Osteoblast (primary cell): Measurements from ENCODE around the gene INPP4A. TPM values are rescaled to one million over a fixed set of nuclear protein-coding genes. Genes with fewer than 3 reads are reported as not detected.
A peak's percentile ranks its signal among the peaks of the same experiment; 100 is the strongest.

ENCODE experiments used
- DNase-seq: peaks from one replicate; pipeline ENCODE4 v3.0.0; 2011; ENCODE audit warnings: low spot score, mixed read lengths; ENCODE audit not compliant: insufficient read length; ENCODE audit errors: missing footprints
- H2AFZ ChIP-seq: 2 replicates; pipeline ENCODE4 v1.6.0; 2011; ENCODE audit warnings: mild to moderate bottlenecking, low read length
- H3K27ac ChIP-seq: 2 replicates; pipeline ENCODE4 v1.5.1; 2011; ENCODE audit warnings: mild to moderate bottlenecking, low read depth, low read length, moderate library complexity
- H3K27me3 ChIP-seq: 2 replicates; pipeline ENCODE4 v1.6.0; 2012; ENCODE audit warnings: mild to moderate bottlenecking, control low read depth, inconsistent platforms, low read length, moderate library complexity; ENCODE audit not compliant: insufficient read depth
- H3K36me3 ChIP-seq: 2 replicates; pipeline ENCODE4 v1.5.1; 2011; ENCODE audit warnings: mild to moderate bottlenecking, low read length, control low read depth, moderate library complexity; ENCODE audit not compliant: insufficient read depth
- H3K4me1 ChIP-seq: 2 replicates; pipeline ENCODE4 v1.5.1; 2011; ENCODE audit warnings: mild to moderate bottlenecking, low read length, control low read depth, moderate library complexity; ENCODE audit not compliant: insufficient read depth
- H3K4me2 ChIP-seq: 2 replicates; pipeline ENCODE4 v1.6.0; 2011; ENCODE audit warnings: mild to moderate bottlenecking, low read length; ENCODE audit not compliant: insufficient read depth
- H3K4me3 ChIP-seq: fragments of 200-600 bp; sonication (generic); 3 replicates; pipeline ENCODE4 v1.5.1; 2012; ENCODE audit warnings: mild to moderate bottlenecking, low read length, inconsistent platforms; ENCODE audit not compliant: insufficient read depth
- H3K79me2 ChIP-seq: 2 replicates; pipeline ENCODE4 v1.6.0; 2012; ENCODE audit warnings: mild to moderate bottlenecking, low read length, control low read depth, inconsistent platforms; ENCODE audit not compliant: insufficient read depth
- H3K9me3 ChIP-seq: 2 replicates; pipeline ENCODE4 v1.5.1; 2011; ENCODE audit warnings: low read depth, low read length, control low read depth
- H4K20me1 ChIP-seq: 2 replicates; pipeline ENCODE4 v1.6.0; 2012; ENCODE audit warnings: mild to moderate bottlenecking, low read length, control low read depth; ENCODE audit not compliant: insufficient read depth
- CTCF ChIP-seq: IDR thresholded peaks from 2 replicates; pipeline ENCODE4 v1.5.1; 2011; ENCODE audit warnings: mild to moderate bottlenecking, low read depth, low read length, moderate library complexity; ENCODE audit errors: extremely low read depth
- total RNA-seq: library from RNA; depleted of rRNA; stranded (reverse); fragments of >200 nt; gene quantifications from 2 replicates; pipeline ENCODE4 v1.2.3, GENCODE V29; 2012

INPP4A gene
- total RNA-seq, 1 donor = 25.7 TPM

GRCh38 chr2:98507891-98508708 lies 63.4 kb downstream of the INPP4A start:
- peaks cover 10% of the 10 kb centered on the region for H4K20me1 ChIP-seq
- TF ChIP-seq CTCF = no peak
- H3K4me3 ChIP-seq = no peak overlapping the region
- H3K4me1 ChIP-seq = peaks cover 33% of the 10 kb centered on the region
- H3K36me3 ChIP-seq = no peaks in the 10 kb centered on the region
- peak overlapping the region; percentile 75 for H3K27ac ChIP-seq
- H3K4me2 ChIP-seq = peak overlapping the region; percentile 39
- no peak for DNase-seq
- H3K27me3 ChIP-seq = no peaks in the 10 kb centered on the region
- peak overlapping the region; percentile 0 for H2AFZ ChIP-seq
- H3K79me2 ChIP-seq = peaks cover 2% of the 10 kb centered on the region
- no peaks in the 10 kb centered on the region for H3K9me3 ChIP-seq

GRCh38 chr2:98508709-98509066 lies 64.0 kb downstream of the INPP4A start:
- TF ChIP-seq CTCF = no peak
- peak; percentile 86 for DNase-seq
- Histone ChIP-seq H3K4me2 (peak overlapping the region; percentile 39), H3K4me3 (no peak overlapping the region), H3K9me3 (no peaks in the 10 kb centered on the region), H3K4me1 (peaks cover 27% of the 10 kb centered on the region), H3K36me3 (no peaks in the 10 kb centered on the region), H4K20me1 (peaks cover 4% of the 10 kb centered on the region), H3K79me2 (peaks cover 2% of the 10 kb centered on the region), H3K27me3 (no peaks in the 10 kb centered on the region), H3K27ac (peak overlapping the region; percentile 75), H2AFZ (peak overlapping the region; percentile 0)

- Histone ChIP-seq H3K4me3 (no peak overlapping the region), H3K27me3 (no peaks in the 10 kb centered on the region), H2AFZ (no peak overlapping the region), H3K4me1 (peaks cover 18% of the 10 kb centered on the region), H3K4me2 (no peak overlapping the region), H3K9me3 (no peaks in the 10 kb centered on the region), H3K27ac (no peak overlapping the region), H4K20me1 (no peaks in the 10 kb centered on the region), H3K36me3 (no peaks in the 10 kb centered on the region), H3K79me2 (peaks cover 2% of the 10 kb centered on the region)
- TF ChIP-seq CTCF = no peak
- no peak for DNase-seq
Measured at GRCh38 chr2:98509542-98510321, 65.1 kb downstream of the INPP4A start.

GRCh38 chr2:98510322-98510662 lies 65.6 kb downstream of the INPP4A start:
- Histone ChIP-seq H3K4me1 (peaks cover 18% of the 10 kb centered on the region), H4K20me1 (no peaks in the 10 kb centered on the region), H3K79me2 (peaks cover 2% of the 10 kb centered on the region), H3K36me3 (no peaks in the 10 kb centered on the region), H3K4me2 (no peak overlapping the region), H3K9me3 (no peaks in the 10 kb centered on the region), H3K4me3 (no peak overlapping the region), H3K27me3 (no peaks in the 10 kb centered on the region), H3K27ac (no peak overlapping the region), H2AFZ (no peak overlapping the region)
- DNase-seq = no peak
- no peak for TF ChIP-seq CTCF
